ENCODE data around the gene IQCE.

- TF ChIP-seq RAD21 (IDR thresholded peaks at IDR 0.05; ENCODE audit: low read depth) (no peak), CEBPB (IDR thresholded peaks at IDR 0.05) (no peak), USF1 (IDR thresholded peaks at IDR 0.05) (no peak), YY1 (IDR thresholded peaks at IDR 0.05; ENCODE audit: low read depth) (no peak), TEAD4 (IDR thresholded peaks at IDR 0.05) (no peak)
These were observed 68.7 kb downstream of the IQCE start for GRCh38 chr7:2627258-2628129.
